HepG2 (cell line): ENCODE measurements around the gene TFAM. TPM values are rescaled to one million over a fixed set of nuclear protein-coding genes. Genes with fewer than 3 reads are reported as not detected.

Experiments
- ATAC-seq: fragments of 200-7000 bp; cut with Tn5 transposase; 3 replicates; pipeline ENCODE4 v1.9.1; 2020; ENCODE audit warnings: mild to moderate bottlenecking, moderate library complexity
- BruUV-seq: library from RNA; stranded (reverse); fragments of 400-500 nt; replicated peaks from 2 replicates; lab custom pipeline; 2021; lab: Mats Ljungman, UMichigan
- CTCF ChIA-PET: fragments of 300-600 bp; formaldehyde crosslinking; extraction: SDS; loops from one replicate; lab custom pipeline; 2021; ENCODE audit warnings: low total read pairs, inconsistent platforms, low intra/inter-chr PET ratio; lab: Yijun Ruan, JAX
- POLR2A ChIA-PET: fragments of 350-600 bp; sonication (Branson Sonifier 250); formaldehyde crosslinking; loops from one replicate; lab custom pipeline; 2020; ENCODE audit warnings: antibody characterized with exemption, inconsistent platforms; lab: Yijun Ruan, JAX
- DNase-seq: peaks from one replicate; pipeline ENCODE4 v3.0.0-alpha.2; 2015; ENCODE audit warnings: low spot score
- FAIRE-seq: peaks from 3 replicates; lab custom pipeline; 2011; peaks lifted over from hg19 to GRCh38; lab: Jason Lieb, UNC
- H2AFZ ChIP-seq: one replicate; pipeline ENCODE4 v1.6.1; 2011; ENCODE audit warnings: low read length, inconsistent platforms
- H3K27ac ChIP-seq: fragments of 300-600 bp; 3 replicates; pipeline ENCODE4 v1.8.0; 2011; ENCODE audit warnings: mixed run types, mild to moderate bottlenecking, mixed read lengths, low read length, inconsistent platforms; ENCODE audit not compliant: insufficient read depth; ENCODE audit errors: extremely low read length
- H3K27me3 ChIP-seq, 2 experiments: fragments of 200-600 bp in 1 of 2; 2 replicates in 1 of 2; 3 replicates in 1 of 2; pipeline versions ENCODE4 v1.6.0 to v1.8.0; 2011; ENCODE audit warnings: low read length in 2 of 2, mild to moderate bottlenecking in 2 of 2, moderate library complexity in 2 of 2, inconsistent platforms in 1 of 2; ENCODE audit not compliant: insufficient read depth in 2 of 2, control insufficient read depth in 1 of 2
- H3K36me3 ChIP-seq, 2 experiments: fragments of 200-600 bp in 1 of 2; replicated peaks in 1 of 2; 2 replicates in 1 of 2; 3 replicates in 1 of 2; pipeline versions ENCODE4 v1.5.1 to v1.8.0; 2011; ENCODE audit warnings: low read length in 2 of 2, inconsistent platforms in 1 of 2; ENCODE audit not compliant: insufficient read depth in 2 of 2, control insufficient read depth in 1 of 2
- H3K4me1 ChIP-seq: 2 replicates; pipeline ENCODE4 v1.5.1; 2012; ENCODE audit warnings: low read length, inconsistent platforms; ENCODE audit not compliant: insufficient read depth
- H3K4me2 ChIP-seq: 2 replicates; pipeline ENCODE4 v1.6.0; 2011; ENCODE audit warnings: low read depth, low read length, inconsistent platforms
- H3K4me3 ChIP-seq, 3 experiments: fragments of 200-600 bp in 1 of 3; sonication (generic), shearing (Covaris generic) in 1 of 3; replicated peaks in 1 of 3; 2 replicates each; pipeline ENCODE4 v1.5.1; 2011 to 2016; ENCODE audit warnings: low read length in 3 of 3, inconsistent platforms in 2 of 3, low read depth in 2 of 3, mild to moderate bottlenecking in 2 of 3, control low read depth in 1 of 3, mixed read lengths in 1 of 3; ENCODE audit not compliant: insufficient read depth in 1 of 3
- H3K79me2 ChIP-seq: one replicate; pipeline ENCODE4 v1.6.1; 2011; ENCODE audit warnings: low read length, inconsistent platforms; ENCODE audit not compliant: insufficient read depth
- H3K9ac ChIP-seq: 2 replicates; pipeline ENCODE4 v1.6.0; 2011; ENCODE audit warnings: mild to moderate bottlenecking, low read depth, low read length, inconsistent platforms; ENCODE audit not compliant: insufficient read depth
- H3K9me3 ChIP-seq: 2 replicates; pipeline ENCODE4 v1.5.1; 2012; ENCODE audit warnings: mild to moderate bottlenecking, low read length
- H4K20me1 ChIP-seq: 2 replicates; pipeline ENCODE4 v1.6.0; 2011; ENCODE audit warnings: inconsistent platforms, mild to moderate bottlenecking, low read length, moderate library complexity; ENCODE audit not compliant: insufficient read depth
- ETS1 ChIP-seq: sonication (generic); formaldehyde crosslinking; IDR thresholded peaks from 2 replicates; pipeline ENCODE4 v1.4.0; 2020; ENCODE audit warnings: missing genetic modification reagents
- HIVEP1 ChIP-seq: sonication (generic); formaldehyde crosslinking; IDR thresholded peaks from 2 replicates; pipeline ENCODE4 v1.4.0; 2020; ENCODE audit warnings: mild to moderate bottlenecking, missing genetic modification reagents
- KLF15 ChIP-seq: sonication (generic); formaldehyde crosslinking; IDR thresholded peaks from 2 replicates; pipeline ENCODE4 v1.8.1; 2023; ENCODE audit warnings: borderline replicate concordance, mild to moderate bottlenecking, inconsistent platforms, missing genetic modification reagents, mixed read lengths
- MIER3 ChIP-seq: IDR thresholded peaks from 2 replicates; pipeline ENCODE4 v1.6.1; 2016; ENCODE audit warnings: missing compliant biosample characterization, borderline replicate concordance
- ONECUT2 ChIP-seq: sonication (generic); formaldehyde crosslinking; IDR thresholded peaks from 2 replicates; pipeline ENCODE4 v1.4.0; 2020; ENCODE audit warnings: missing genetic modification reagents
- PLRG1 ChIP-seq: fragments of 450-650 bp; conservative IDR thresholded peaks from 2 replicates; pipeline ENCODE4 v1.6.1; 2016
- RAD21 ChIP-seq: fragments of 450-650 bp; formaldehyde crosslinking; IDR thresholded peaks from 2 replicates; pipeline ENCODE4 v1.5.0; 2020; ENCODE audit warnings: mild to moderate bottlenecking
- XRCC5 ChIP-seq: fragments of 200-400 bp; formaldehyde crosslinking; optimal IDR thresholded peaks from 2 replicates; pipeline ENCODE3; 2017; ENCODE audit warnings: mild to moderate bottlenecking, low read length
- ZBTB21 ChIP-seq: sonication (generic); formaldehyde crosslinking; IDR thresholded peaks from 2 replicates; pipeline ENCODE4 v1.4.0; 2020; ENCODE audit warnings: missing genetic modification reagents
- ZMAT3 ChIP-seq: sonication (generic); formaldehyde crosslinking; conservative IDR thresholded peaks from 2 replicates; pipeline ENCODE4 v1.7.0; 2021; ENCODE audit warnings: missing genetic modification reagents
- ZNF501 ChIP-seq: sonication (generic); formaldehyde crosslinking; IDR thresholded peaks from 2 replicates; pipeline ENCODE4 v1.5.1; 2020; ENCODE audit warnings: mild to moderate bottlenecking, moderate library complexity, missing genetic modification reagents
- WGBS: methylation state at CpG from one replicate; pipeline ENCODE4 v1.1.6; 2017; ENCODE audit warnings: low lambda C conversion rate; 5-methylcytosine and 5-hydroxymethylcytosine counted together
- in situ Hi-C: cut with HindIII; loops from 2 replicates; pipeline ENCODE4 v1.10.0; 2017; ENCODE audit warnings: low pct_unique_long_range_greater_than_20kb; ENCODE audit not compliant: extremely low pct_ligation_motif_present
- intact Hi-C: fragments of 100-400 bp; cut with micrococcal nuclease; formaldehyde crosslinking; loops from one replicate; pipeline ENCODE4 v1.10.0; 2022; ENCODE audit not compliant: unreplicated experiment
- polyA plus RNA-seq, 8 experiments: library from polyadenylated mRNA; depleted of rRNA in 3 of 8; stranded (reverse) in 7 of 8; unstranded in 1 of 8; fragments of >200 nt; fragmentation: Illumina TruSeq in 4 of 8; extraction: Trizol in 4 of 8; gene quantifications; 2 replicates each; pipeline versions ENCODE4 v1.2.1 to v1.2.3, GENCODE V29; 2011 to 2016; ENCODE audit warnings: low read depth in 4 of 8, missing spikeins in 1 of 8, mixed read lengths in 1 of 8; ENCODE audit not compliant: insufficient read depth in 1 of 8
- total RNA-seq, 5 experiments: library from RNA; depleted of rRNA; stranded (reverse); fragments of >200 nt; fragmentation: Illumina TruSeq; extraction: Trizol; gene quantifications; 2 replicates each; pipeline ENCODE4 v1.2.3, GENCODE V29; 2016; ENCODE audit warnings: low read depth in 1 of 5
- TF ChIP-seq, protein P1 (sequence below): sonication (generic); formaldehyde crosslinking; IDR thresholded peaks from 2 replicates; pipeline ENCODE4 v1.4.0; 2020; ENCODE audit warnings: missing genetic modification reagents, low read depth, mild to moderate bottlenecking, borderline replicate concordance
- TF ChIP-seq, protein P2 (sequence below): IDR thresholded peaks from 2 replicates; pipeline ENCODE4 v1.6.1; 2016; ENCODE audit warnings: low read depth, control low read depth

TFAM gene
- total and polyA plus RNA-seq, 2 of the 13 experiments (the other 11 are each of a cell fraction or from before 2014, with no cell fraction given): 18.4 to 125 TPM

DNA sequence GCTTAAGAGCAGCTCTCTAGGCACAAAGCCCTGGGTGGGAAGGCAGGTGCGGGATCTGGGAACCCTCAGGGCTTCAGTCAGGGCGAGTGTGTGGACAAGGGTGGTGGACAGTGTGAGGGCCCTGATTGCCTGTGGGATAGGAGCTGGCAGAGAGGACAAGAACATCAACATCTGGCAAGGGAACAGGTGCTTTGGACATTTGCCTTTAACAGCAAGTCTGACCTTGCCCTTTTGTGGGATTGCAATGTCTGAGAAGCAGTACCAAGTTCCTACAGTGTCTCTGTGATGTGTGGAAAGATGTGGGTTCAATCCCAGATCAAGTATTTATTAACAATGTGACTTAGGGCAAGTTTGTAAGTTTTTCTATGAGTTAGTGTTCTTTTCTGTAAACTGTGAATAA, 46.7 kb downstream of the TFAM start (continued):
- TF ChIP-seq KLF15 (CRISPR knock-in tag) (no peak), ZNF501 (no peak)

DNA sequence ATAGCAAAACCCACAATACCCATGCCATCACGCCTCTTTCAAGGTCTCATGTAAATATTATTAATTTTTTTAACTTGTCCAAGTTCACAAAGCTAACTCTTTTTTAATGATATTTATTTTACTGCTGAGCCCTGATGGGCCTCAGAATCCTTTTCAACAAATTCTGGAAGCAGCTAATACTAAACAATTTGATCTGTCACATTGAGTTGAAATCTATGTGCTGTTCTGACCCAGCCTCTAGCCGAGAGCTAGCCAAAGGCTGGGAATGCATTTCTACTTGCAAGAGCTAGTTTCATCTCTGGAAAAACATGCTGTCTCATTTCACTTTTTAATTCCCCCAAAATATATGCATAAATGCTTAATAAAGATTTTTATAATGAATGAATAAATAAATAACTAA, 47.9 kb downstream of the TFAM start:
- TF ChIP-seq PLRG1: no peak
- no peak for TF ChIP-seq ETS1 (CRISPR knock-in tag)
- no peak for TF ChIP-seq ZMAT3 (CRISPR knock-in tag)
- TF ChIP-seq ONECUT2 (CRISPR knock-in tag): no peak
- no peak for TF ChIP-seq MIER3 (CRISPR knock-in tag)
- TF ChIP-seq, protein P1, sequence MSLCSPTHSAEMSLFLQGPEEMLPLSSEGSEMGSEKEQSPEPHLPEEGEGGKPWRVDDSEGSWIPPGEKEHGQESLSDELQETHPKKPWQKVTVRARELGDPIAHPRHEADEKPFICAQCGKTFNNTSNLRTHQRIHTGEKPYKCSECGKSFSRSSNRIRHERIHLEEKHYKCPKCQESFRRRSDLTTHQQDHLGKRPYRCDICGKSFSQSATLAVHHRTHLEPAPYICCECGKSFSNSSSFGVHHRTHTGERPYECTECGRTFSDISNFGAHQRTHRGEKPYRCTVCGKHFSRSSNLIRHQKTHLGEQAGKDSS: no peak
- no peak for TF ChIP-seq ZBTB21
- TF ChIP-seq, protein P2, sequence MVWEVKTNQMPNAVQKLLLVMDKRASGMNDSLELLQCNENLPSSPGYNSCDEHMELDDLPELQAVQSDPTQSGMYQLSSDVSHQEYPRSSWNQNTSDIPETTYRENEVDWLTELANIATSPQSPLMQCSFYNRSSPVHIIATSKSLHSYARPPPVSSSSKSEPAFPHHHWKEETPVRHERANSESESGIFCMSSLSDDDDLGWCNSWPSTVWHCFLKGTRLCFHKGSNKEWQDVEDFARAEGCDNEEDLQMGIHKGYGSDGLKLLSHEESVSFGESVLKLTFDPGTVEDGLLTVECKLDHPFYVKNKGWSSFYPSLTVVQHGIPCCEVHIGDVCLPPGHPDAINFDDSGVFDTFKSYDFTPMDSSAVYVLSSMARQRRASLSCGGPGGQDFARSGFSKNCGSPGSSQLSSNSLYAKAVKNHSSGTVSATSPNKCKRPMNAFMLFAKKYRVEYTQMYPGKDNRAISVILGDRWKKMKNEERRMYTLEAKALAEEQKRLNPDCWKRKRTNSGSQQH (CRISPR knock-in tag): no peak
- TF ChIP-seq HIVEP1 (CRISPR knock-in tag): no peak
- no peak for TF ChIP-seq XRCC5
- no peak for TF ChIP-seq RAD21 (CRISPR knock-in tag)
- Histone ChIP-seq H3K4me2 (no peak overlapping the region), H3K4me1 (peaks cover 13% of the 10 kb centered on the region), H3K9ac (no peak overlapping the region), H3K36me3 (no peaks in the 10 kb centered on the region), H4K20me1 (no peaks in the 10 kb centered on the region), H2AFZ (no peak overlapping the region), H3K27ac (no peak overlapping the region), H3K9me3 (no peaks in the 10 kb centered on the region), H3K79me2 (no peaks in the 10 kb centered on the region), H3K27me3 (no peaks in the 10 kb centered on the region), H3K4me3 (no peak overlapping the region)
- BruUV-seq: no TSS peak
- 70% methylated on average over 2 of the region's 2 CpGs for WGBS
- intact Hi-C loops: no loop called here
- FAIRE-seq (no peak), DNase-seq (no peak), ATAC-seq (no peak)
- in situ Hi-C loops: no loop called here
- CTCF ChIA-PET: no interaction called here
- POLR2A ChIA-PET: no interaction called here
